Neuron (in vitro differentiated cells): ENCODE data around the gene TEAD2.

Source experiments
- H2AFZ ChIP-seq: one replicate; pipeline ENCODE4 v1.6.1; 2013; ENCODE audit warnings: low read depth, mild to moderate bottlenecking, inconsistent platforms, low read length, moderate library complexity
- H3K27me3 ChIP-seq: one replicate; pipeline ENCODE4 v1.6.1; 2013; ENCODE audit warnings: low read length; ENCODE audit not compliant: insufficient read depth
- H3K36me3 ChIP-seq: one replicate; pipeline ENCODE4 v1.6.1; 2013; ENCODE audit warnings: low read length; ENCODE audit not compliant: insufficient read depth
- H3K4me1 ChIP-seq: one replicate; pipeline ENCODE4 v1.6.1; 2013; ENCODE audit warnings: low read length; ENCODE audit not compliant: insufficient read depth
- H3K4me3 ChIP-seq: 2 replicates; pipeline ENCODE4 v1.5.1; 2013; ENCODE audit warnings: mild to moderate bottlenecking, low read length, moderate library complexity
- H3K9me3 ChIP-seq: one replicate; pipeline ENCODE4 v1.6.1; 2013; ENCODE audit warnings: low read length

Gene TEAD2

GRCh38 chr19:49295208-49295880 is 66.9 kb downstream of the TEAD2 start:
- Histone ChIP-seq H3K36me3 (peaks cover 25% of the 10 kb centered on the region), H3K4me1 (no peaks in the 10 kb centered on the region), H3K4me3 (no peak overlapping the region), H3K27me3 (no peaks in the 10 kb centered on the region), H2AFZ (no peak overlapping the region), H3K9me3 (no peaks in the 10 kb centered on the region)

- Histone ChIP-seq H3K4me3 (no peak overlapping the region), H3K36me3 (peaks cover 25% of the 10 kb centered on the region), H3K9me3 (peaks cover 1% of the 10 kb centered on the region)
These were observed 67.8 kb downstream of the TEAD2 start for GRCh38 chr19:49294401-49294800.

More at GRCh38 chr19:49294401-49294800, 67.8 kb downstream of the TEAD2 start:
- no peak overlapping the region for H2AFZ ChIP-seq
- no peaks in the 10 kb centered on the region for H3K27me3 ChIP-seq
- no peaks in the 10 kb centered on the region for H3K4me1 ChIP-seq
